Measurements from ENCODE around the gene SLC43A1.

SLC43A1 gene

DNA sequence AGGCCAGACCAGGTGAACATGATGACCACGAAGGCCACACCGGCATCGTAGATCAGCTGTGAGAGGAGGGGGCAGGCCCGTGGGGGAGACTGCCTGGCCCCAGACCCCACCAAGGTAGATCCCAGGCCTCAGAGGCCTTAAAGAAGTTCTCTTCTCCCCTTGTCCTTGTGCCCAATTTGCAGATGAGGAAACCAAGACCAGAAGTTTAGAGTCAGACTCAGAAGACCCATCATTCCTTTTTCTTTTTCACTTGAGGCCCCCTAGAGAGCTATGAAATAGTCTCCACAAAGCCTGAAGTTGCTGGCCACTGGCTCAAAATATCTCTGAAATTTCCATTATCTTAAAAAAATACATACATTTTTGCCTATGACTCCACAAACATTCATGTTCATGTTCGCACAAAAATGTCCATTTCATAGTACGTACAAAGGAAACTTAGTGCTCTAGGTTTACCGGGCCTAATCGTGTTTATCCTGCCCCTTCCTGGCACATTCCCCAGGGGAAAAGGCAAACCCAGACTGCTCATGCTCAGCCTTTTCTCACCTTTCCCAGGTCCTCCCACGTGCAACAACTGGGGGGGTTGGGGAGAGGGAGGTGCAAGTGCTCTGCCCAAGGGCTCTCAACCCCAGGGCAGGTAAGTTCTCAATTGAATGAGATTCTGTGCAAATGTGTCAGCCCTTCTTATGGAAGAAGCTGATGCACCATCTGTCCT is 19.2 kb downstream of the SLC43A1 start:
- DNase-seq (ENCODE audit: low spot score), result no peak
- Histone ChIP-seq H3K36me3 (replicated peaks in 1 of 2; ENCODE audit: control insufficient read depth in 2 of 2, insufficient read depth in 2 of 2, low read length in 2 of 2) (no peaks in the 10 kb centered on the region), H3K14ac (ENCODE audit: low read length) (no peak overlapping the region), H2BK5ac (ENCODE audit: low read length) (no peak overlapping the region), H2BK12ac (ENCODE audit: low read length) (no peak overlapping the region), H3K18ac (ENCODE audit: low read length) (peak overlapping the region; percentile 36), H4K8ac (ENCODE audit: low read depth, low read length) (no peak overlapping the region), H3K4me1 (ENCODE audit: control insufficient read depth in 2 of 2, insufficient read depth in 1 of 2, low read depth in 1 of 2, low read length in 2 of 2) (peaks cover 8% of the 10 kb centered on the region in 2 donors), H3K27ac (replicated peaks; ENCODE audit: low read length) (no peak overlapping the region), H3K9me3 (replicated peaks in 1 of 2; ENCODE audit: control insufficient read depth in 2 of 2, insufficient read depth in 1 of 2, low read depth in 1 of 2, low read length in 2 of 2) (no peaks in the 10 kb centered on the region), H2BK120ac (ENCODE audit: low read depth, low read length) (no peak overlapping the region), H3K23ac (ENCODE audit: low read depth, low read length, poor library complexity) (no peak overlapping the region), H3K27me3 (ENCODE audit: control insufficient read depth in 3 of 3, insufficient read depth in 3 of 3, low read depth in 1 of 3, low read length in 3 of 3) (peaks cover 0 to 12% (median 0%) of the 10 kb centered on the region in 3 experiments), H2AFZ (ENCODE audit: low read length) (no peak overlapping the region), H3K79me1 (ENCODE audit: low read depth, low read length) (no peaks in the 10 kb centered on the region), H3K4me3 (ENCODE audit: low read length in 2 of 2) (no peak overlapping the region), H2BK15ac (ENCODE audit: low read length) (no peak overlapping the region), H3K4ac (ENCODE audit: low read length) (no peak overlapping the region), H3K4me2 (ENCODE audit: insufficient read depth, low read length, poor library complexity, severe bottlenecking) (no peak overlapping the region), H3K9ac (ENCODE audit: low read depth, low read length, poor library complexity) (no peak overlapping the region), H2AK5ac (ENCODE audit: low read depth, low read length) (peak overlapping the region; percentile 32), H4K91ac (ENCODE audit: low read depth, low read length, poor library complexity) (no peak overlapping the region)
- WGBS, 2 donors (ENCODE audit: extremely low coverage in 2 of 2, insufficient read length in 2 of 2, insufficient replicate concordance in 1 of 2), result no CpG with 5 or more reads among the region's 9 CpGs

DNA sequence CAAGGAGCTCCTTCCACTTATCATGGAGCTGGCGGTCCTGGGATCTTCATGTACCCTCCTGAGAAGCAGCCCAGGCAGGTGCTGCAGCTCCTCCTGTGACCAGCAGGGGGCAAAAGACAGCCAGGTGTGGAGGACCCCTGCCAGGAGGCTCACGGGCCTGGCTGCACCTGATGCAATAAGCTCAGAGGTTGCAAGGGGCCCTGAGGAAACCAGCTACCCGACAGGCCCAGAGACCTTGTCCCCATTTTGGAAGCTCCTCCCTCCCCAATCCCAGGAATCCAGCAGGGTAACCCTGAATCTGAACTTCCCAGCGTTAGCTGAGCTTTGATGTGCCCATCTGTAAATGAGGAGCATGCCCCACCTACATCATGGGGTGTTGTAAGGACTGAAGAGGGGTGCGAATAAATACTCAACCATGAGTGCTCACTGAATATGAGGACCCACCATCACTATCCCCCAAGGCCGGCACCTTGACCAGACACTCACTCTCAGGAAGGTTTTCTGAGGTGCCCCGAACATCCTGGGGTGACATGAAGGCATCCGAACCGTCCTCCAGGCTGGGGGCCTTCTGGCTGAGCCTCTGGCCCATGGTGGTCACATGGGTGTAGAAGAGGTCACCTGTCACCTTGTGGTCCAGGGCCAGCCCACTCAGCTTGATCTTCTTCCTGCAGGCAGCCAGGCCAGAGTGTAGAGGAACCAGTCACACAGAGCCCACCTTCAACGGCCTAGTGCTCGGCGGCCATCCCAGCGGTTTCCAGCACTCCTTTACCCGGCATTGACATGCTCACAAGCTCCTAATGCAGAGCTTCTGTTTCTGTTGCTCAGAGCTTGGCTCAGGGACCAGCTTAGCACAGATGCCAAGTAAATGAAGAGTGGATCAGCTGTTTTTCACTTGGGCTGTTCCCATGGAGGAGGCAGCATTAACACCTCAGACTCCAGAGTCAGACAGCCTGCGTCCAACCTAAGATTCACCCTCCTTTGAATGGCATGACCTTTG is 21.7 kb downstream of the SLC43A1 start:
- Histone ChIP-seq H3K4me1 (ENCODE audit: control insufficient read depth in 2 of 2, insufficient read depth in 1 of 2, low read depth in 1 of 2, low read length in 2 of 2) (peaks cover 4% of the 10 kb centered on the region in 2 donors), H2BK12ac (ENCODE audit: low read length) (no peak overlapping the region), H3K14ac (ENCODE audit: low read length) (no peak overlapping the region), H2BK120ac (ENCODE audit: low read depth, low read length) (no peak overlapping the region), H4K8ac (ENCODE audit: low read depth, low read length) (no peak overlapping the region), H3K9me3 (replicated peaks in 1 of 2; ENCODE audit: control insufficient read depth in 2 of 2, insufficient read depth in 1 of 2, low read depth in 1 of 2, low read length in 2 of 2) (no peaks in the 10 kb centered on the region), H3K23ac (ENCODE audit: low read depth, low read length, poor library complexity) (no peak overlapping the region), H3K18ac (ENCODE audit: low read length) (no peak overlapping the region), H3K79me1 (ENCODE audit: low read depth, low read length) (no peaks in the 10 kb centered on the region), H2AFZ (ENCODE audit: low read length) (no peak overlapping the region), H3K9ac (ENCODE audit: low read depth, low read length, poor library complexity) (no peak overlapping the region), H2BK5ac (ENCODE audit: low read length) (no peak overlapping the region), H3K4me2 (ENCODE audit: insufficient read depth, low read length, poor library complexity, severe bottlenecking) (no peak overlapping the region), H2BK15ac (ENCODE audit: low read length) (no peak overlapping the region), H3K4me3 (ENCODE audit: low read length in 2 of 2) (no peak overlapping the region), H3K4ac (ENCODE audit: low read length) (no peak overlapping the region), H3K27ac (replicated peaks; ENCODE audit: low read length) (no peak overlapping the region), H3K27me3 (ENCODE audit: control insufficient read depth in 3 of 3, insufficient read depth in 3 of 3, low read depth in 1 of 3, low read length in 3 of 3) (peaks cover 0 to 7% (median 0%) of the 10 kb centered on the region in 3 experiments), H4K91ac (ENCODE audit: low read depth, low read length, poor library complexity) (no peak overlapping the region), H3K36me3 (replicated peaks in 1 of 2; ENCODE audit: control insufficient read depth in 2 of 2, insufficient read depth in 2 of 2, low read length in 2 of 2) (no peaks in the 10 kb centered on the region), H2AK5ac (ENCODE audit: low read depth, low read length) (no peak overlapping the region)
- no CpG with 5 or more reads among the region's 15 CpGs for WGBS, 2 donors (ENCODE audit: extremely low coverage in 2 of 2, insufficient read length in 2 of 2, insufficient replicate concordance in 1 of 2)
- DNase-seq (ENCODE audit: low spot score), result peak; percentile 48

DNA sequence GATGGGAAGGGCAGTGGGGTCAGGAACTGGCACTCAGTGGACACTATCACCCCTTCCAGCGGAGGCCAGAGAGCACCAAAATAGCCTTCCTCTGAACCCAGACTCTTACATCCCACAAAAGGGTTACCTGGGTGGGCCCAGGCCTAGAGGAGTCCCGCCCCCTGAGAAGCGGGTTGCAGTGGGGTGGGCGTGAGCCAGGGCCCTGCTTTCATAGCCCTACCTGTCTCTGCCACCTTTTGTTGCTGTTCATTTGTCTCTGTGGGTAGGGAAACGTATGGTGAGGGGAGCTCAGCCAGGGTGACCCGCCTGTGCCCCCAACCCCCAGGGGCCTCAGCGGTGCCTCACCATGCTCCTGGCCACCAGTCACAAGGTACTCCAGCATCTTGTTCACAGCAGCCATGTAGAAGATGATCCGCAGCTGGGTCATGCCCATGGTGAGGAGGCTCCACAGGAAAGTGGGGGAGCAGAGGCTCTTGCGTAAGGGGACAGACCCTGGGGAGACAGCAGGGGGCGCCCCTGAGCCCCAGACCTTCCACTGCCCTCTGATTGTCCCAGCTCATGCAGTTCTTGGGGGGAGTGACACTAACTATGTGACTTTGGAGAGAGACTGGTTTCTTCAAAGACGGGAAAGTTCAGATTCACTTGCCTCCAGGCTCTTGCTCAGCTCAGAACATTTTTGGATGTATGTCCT is 24.0 kb downstream of the SLC43A1 start:
- Histone ChIP-seq H2BK5ac (ENCODE audit: low read length) (no peak overlapping the region), H3K4ac (ENCODE audit: low read length) (no peak overlapping the region), H3K27ac (replicated peaks; ENCODE audit: low read length) (no peak overlapping the region), H3K9ac (ENCODE audit: low read depth, low read length, poor library complexity) (no peak overlapping the region), H3K4me1 (ENCODE audit: control insufficient read depth in 2 of 2, insufficient read depth in 1 of 2, low read depth in 1 of 2, low read length in 2 of 2) (peaks cover 5 to 12% of the 10 kb centered on the region in 2 donors), H2BK120ac (ENCODE audit: low read depth, low read length) (no peak overlapping the region), H3K23ac (ENCODE audit: low read depth, low read length, poor library complexity) (peak overlapping the region; percentile 27), H2BK15ac (ENCODE audit: low read length) (peak overlapping the region; percentile 33), H3K4me2 (ENCODE audit: insufficient read depth, low read length, poor library complexity, severe bottlenecking) (no peak overlapping the region), H3K27me3 (ENCODE audit: control insufficient read depth in 3 of 3, insufficient read depth in 3 of 3, low read depth in 1 of 3, low read length in 3 of 3) (no peaks in the 10 kb centered on the region), H2BK12ac (ENCODE audit: low read length) (no peak overlapping the region), H4K91ac (ENCODE audit: low read depth, low read length, poor library complexity) (no peak overlapping the region), H3K4me3 (ENCODE audit: low read length in 2 of 2) (no peak overlapping the region), H3K36me3 (replicated peaks in 1 of 2; ENCODE audit: control insufficient read depth in 2 of 2, insufficient read depth in 2 of 2, low read length in 2 of 2) (no peaks in the 10 kb centered on the region), H3K14ac (ENCODE audit: low read length) (no peak overlapping the region), H2AFZ (ENCODE audit: low read length) (no peak overlapping the region), H3K9me3 (replicated peaks in 1 of 2; ENCODE audit: control insufficient read depth in 2 of 2, insufficient read depth in 1 of 2, low read depth in 1 of 2, low read length in 2 of 2) (no peaks in the 10 kb centered on the region), H4K8ac (ENCODE audit: low read depth, low read length) (no peak overlapping the region), H3K18ac (ENCODE audit: low read length) (no peak overlapping the region), H2AK5ac (ENCODE audit: low read depth, low read length) (peak overlapping the region; percentile 92), H3K79me1 (ENCODE audit: low read depth, low read length) (no peaks in the 10 kb centered on the region)
- DNase-seq (ENCODE audit: low spot score), result peak; percentile 43
- WGBS, 2 donors (ENCODE audit: extremely low coverage in 2 of 2, insufficient read length in 2 of 2, insufficient replicate concordance in 1 of 2), result no CpG with 5 or more reads among the region's 11 CpGs
